ENCODE data around the gene RPL22L1. TPM values are rescaled to one million over a fixed set of nuclear protein-coding genes. Genes with fewer than 3 reads are reported as not detected.

Gene RPL22L1
- total RNA-seq, 2 experiments from 2014 or later, result 51.7 to 58.9 TPM

DNA sequence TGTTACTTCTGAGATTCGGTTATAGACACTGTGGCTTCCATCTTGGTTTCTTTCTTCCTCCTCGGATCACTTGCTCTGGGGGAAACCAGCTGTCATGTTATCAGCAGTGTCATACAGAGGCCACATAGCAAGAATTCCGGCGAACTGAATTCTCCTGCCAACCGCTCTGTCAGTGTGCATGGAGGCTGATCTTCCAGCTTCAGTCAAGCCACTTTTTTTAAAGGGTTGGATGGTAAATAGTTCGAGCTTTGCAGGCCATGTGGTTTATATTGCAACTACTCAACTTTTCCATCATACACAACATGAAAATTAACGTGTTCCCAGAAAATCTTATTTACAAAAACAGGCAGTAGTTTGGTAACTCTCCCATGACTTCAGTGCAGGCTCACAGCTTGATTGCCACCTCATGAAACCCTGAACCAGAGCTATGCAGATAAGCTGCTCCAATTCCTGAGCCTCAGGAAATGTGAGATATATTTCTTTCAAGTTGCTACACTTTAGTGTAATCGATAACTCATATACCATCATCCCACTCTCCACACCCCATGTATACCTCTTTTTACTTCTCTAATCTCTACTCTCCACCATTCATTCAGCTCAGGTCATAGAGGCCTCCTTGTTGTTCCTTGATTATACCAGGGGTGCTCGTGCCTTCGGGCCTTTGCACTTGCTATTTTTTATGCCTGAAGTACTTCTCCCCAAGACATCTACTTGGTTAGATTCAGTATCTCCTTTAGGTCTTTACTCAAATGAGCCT lies 7.2 kb downstream of the RPL22L1 start:
- H3K27ac ChIP-seq (ENCODE audit: low read depth, low read length, poor library complexity, severe bottlenecking), result no peak overlapping the region
- H3K9me3 ChIP-seq (ENCODE audit: low read length), result no peaks in the 10 kb centered on the region
- DNase-seq (ENCODE audit: low spot score), result no peak
- ChIA-PET CTCF (ENCODE audit: unreplicated experiment) (no interaction called here), POLR2A (interaction anchor here (0.5 to 1.0 kb wide), 3 partner anchors 10 to 675 kb away, joined by 3 to 5 read pairs (median 3); no protein-coding TSS in a partner anchor)
- H3K9me2 ChIP-seq (ENCODE audit: insufficient read depth, low read length), result no peaks in the 10 kb centered on the region
- H4K20me1 ChIP-seq (ENCODE audit: insufficient read depth, low read length), result peaks cover 14% of the 10 kb centered on the region
- peaks cover 34% of the 10 kb centered on the region for H3K36me3 ChIP-seq (ENCODE audit: insufficient read depth, low read length)
- no TSS peak for BruUV-seq (replicated peaks)
- no peak overlapping the region for H3K4me2 ChIP-seq (ENCODE audit: low read length)
- no peak overlapping the region for H2AFZ ChIP-seq (ENCODE audit: low read length)
- TF ChIP-seq EZH2phosphoT487 (IDR thresholded peaks at IDR 0.05; ENCODE audit: borderline replicate concordance, low read depth, low read length), result no peak
- TF ChIP-seq, protein P1, sequence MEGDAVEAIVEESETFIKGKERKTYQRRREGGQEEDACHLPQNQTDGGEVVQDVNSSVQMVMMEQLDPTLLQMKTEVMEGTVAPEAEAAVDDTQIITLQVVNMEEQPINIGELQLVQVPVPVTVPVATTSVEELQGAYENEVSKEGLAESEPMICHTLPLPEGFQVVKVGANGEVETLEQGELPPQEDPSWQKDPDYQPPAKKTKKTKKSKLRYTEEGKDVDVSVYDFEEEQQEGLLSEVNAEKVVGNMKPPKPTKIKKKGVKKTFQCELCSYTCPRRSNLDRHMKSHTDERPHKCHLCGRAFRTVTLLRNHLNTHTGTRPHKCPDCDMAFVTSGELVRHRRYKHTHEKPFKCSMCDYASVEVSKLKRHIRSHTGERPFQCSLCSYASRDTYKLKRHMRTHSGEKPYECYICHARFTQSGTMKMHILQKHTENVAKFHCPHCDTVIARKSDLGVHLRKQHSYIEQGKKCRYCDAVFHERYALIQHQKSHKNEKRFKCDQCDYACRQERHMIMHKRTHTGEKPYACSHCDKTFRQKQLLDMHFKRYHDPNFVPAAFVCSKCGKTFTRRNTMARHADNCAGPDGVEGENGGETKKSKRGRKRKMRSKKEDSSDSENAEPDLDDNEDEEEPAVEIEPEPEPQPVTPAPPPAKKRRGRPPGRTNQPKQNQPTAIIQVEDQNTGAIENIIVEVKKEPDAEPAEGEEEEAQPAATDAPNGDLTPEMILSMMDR (conservative IDR thresholded peaks at IDR 0.05; ENCODE audit: low read length), result no peak
- no peak overlapping the region for H3K4me3 ChIP-seq (ENCODE audit: low read depth, low read length, poor library complexity, severe bottlenecking)
- intact Hi-C loops (cut with micrococcal nuclease; ENCODE audit: unreplicated experiment), result no loop called here
- H3K79me2 ChIP-seq (ENCODE audit: insufficient read depth, low read depth, low read length), result peaks cover 15% of the 10 kb centered on the region
- peaks cover 14% of the 10 kb centered on the region for H3K4me1 ChIP-seq (ENCODE audit: insufficient read depth, low read length, poor library complexity, severe bottlenecking)

GRCh38 chr3:170858599-170858998 lies 11.4 kb downstream of the RPL22L1 start:
- Histone ChIP-seq H3K9me3 (ENCODE audit: low read length) (no peaks in the 10 kb centered on the region), H4K20me1 (ENCODE audit: insufficient read depth, low read length) (no peaks in the 10 kb centered on the region), H3K4me1 (ENCODE audit: insufficient read depth, low read length, poor library complexity, severe bottlenecking) (no peaks in the 10 kb centered on the region), H3K79me2 (ENCODE audit: insufficient read depth, low read depth, low read length) (no peaks in the 10 kb centered on the region), H3K4me3 (ENCODE audit: low read depth, low read length, poor library complexity, severe bottlenecking) (no peak overlapping the region), H3K27ac (ENCODE audit: low read depth, low read length, poor library complexity, severe bottlenecking) (no peak overlapping the region), H3K9me2 (ENCODE audit: insufficient read depth, low read length) (no peaks in the 10 kb centered on the region), H3K4me2 (ENCODE audit: low read length) (no peak overlapping the region), H3K36me3 (ENCODE audit: insufficient read depth, low read length) (no peaks in the 10 kb centered on the region), H2AFZ (ENCODE audit: low read length) (no peak overlapping the region)
- BruUV-seq (replicated peaks), result no TSS peak
- intact Hi-C loops (cut with micrococcal nuclease; ENCODE audit: unreplicated experiment), result no loop called here
- CTCF ChIA-PET (ENCODE audit: unreplicated experiment), result no interaction called here
- POLR2A ChIA-PET, result interaction anchor here (2.1 kb wide), 1 partner anchor 11 kb away, joined by 5 read pairs; the partner anchor contains the start of gene RPL22L1
- DNase-seq (ENCODE audit: low spot score), result no peak
- TF ChIP-seq EZH2phosphoT487 (IDR thresholded peaks at IDR 0.05; ENCODE audit: borderline replicate concordance, low read depth, low read length), result no peak
- TF ChIP-seq, protein P1 (conservative IDR thresholded peaks at IDR 0.05; ENCODE audit: low read length), result no peak

- BruUV-seq (replicated peaks), result no TSS peak
- POLR2A ChIA-PET, result interaction anchor here (1.8 kb wide), 1 partner anchor 9 kb away, joined by 5 read pairs; no protein-coding TSS in a partner anchor
Measured at GRCh38 chr3:170852324-170852723, 17.7 kb downstream of the RPL22L1 start.

More at GRCh38 chr3:170852324-170852723, 17.7 kb downstream of the RPL22L1 start:
- intact Hi-C loops (cut with micrococcal nuclease; ENCODE audit: unreplicated experiment), result no loop called here
- no peaks in the 10 kb centered on the region for H3K36me3 ChIP-seq (ENCODE audit: insufficient read depth, low read length)
- no peaks in the 10 kb centered on the region for H3K4me1 ChIP-seq (ENCODE audit: insufficient read depth, low read length, poor library complexity, severe bottlenecking)
- H3K4me3 ChIP-seq (ENCODE audit: low read depth, low read length, poor library complexity, severe bottlenecking), result no peak overlapping the region
- no peaks in the 10 kb centered on the region for H3K9me2 ChIP-seq (ENCODE audit: insufficient read depth, low read length)
- H4K20me1 ChIP-seq (ENCODE audit: insufficient read depth, low read length), result no peaks in the 10 kb centered on the region
- DNase-seq (ENCODE audit: low spot score), result no peak
- no peaks in the 10 kb centered on the region for H3K9me3 ChIP-seq (ENCODE audit: low read length)
- CTCF ChIA-PET (ENCODE audit: unreplicated experiment), result no interaction called here
- no peaks in the 10 kb centered on the region for H3K79me2 ChIP-seq (ENCODE audit: insufficient read depth, low read depth, low read length)
- no peak overlapping the region for H3K4me2 ChIP-seq (ENCODE audit: low read length)
- H3K27ac ChIP-seq (ENCODE audit: low read depth, low read length, poor library complexity, severe bottlenecking), result no peak overlapping the region
- no peak overlapping the region for H2AFZ ChIP-seq (ENCODE audit: low read length)
- TF ChIP-seq EZH2phosphoT487 (IDR thresholded peaks at IDR 0.05; ENCODE audit: borderline replicate concordance, low read depth, low read length), result no peak
